Measurements from ENCODE around the gene PANX2.

- TF ChIP-seq EZH2 (IDR thresholded peaks at IDR 0.05) (no peak), CTCF (IDR thresholded peaks at IDR 0.05) (no peak)
Measured at GRCh38 chr22:50176850-50177536, 6.5 kb downstream of the PANX2 start.

Measured in neural progenitor cell (in vitro differentiated cells).